HG03469 (cell line): Measurements from ENCODE around the gene HM13.
"Not testable (repeated sequence)": the region's sequence is repeated elsewhere in the genome, so short reads cannot be mapped to it uniquely, and the experiment has no call there.

Experiments used
- ATAC-seq: cut with Tn5 transposase; IDR thresholded peaks from one replicate; pipeline ENCODE4 v1.9.1; 2021; ENCODE audit warnings: mild to moderate bottlenecking, moderate library complexity, moderate number of reproducible peaks; ENCODE audit not compliant: unreplicated experiment

HM13 gene

GRCh38 chr20:31579941-31580651, 65.9 kb downstream of the HM13 start:
- ATAC-seq: not testable (repeated sequence)

GRCh38 chr20:31580706-31581105, 66.5 kb downstream of the HM13 start:
- ATAC-seq: no peak

GRCh38 chr20:31581391-31581790, 67.1 kb downstream of the HM13 start:
- no peak for ATAC-seq

- no peak for ATAC-seq
These were observed 73.5 kb downstream of the HM13 start for GRCh38 chr20:31587545-31588389.

- no peak for ATAC-seq
These were observed 76.5 kb downstream of the HM13 start for GRCh38 chr20:31590717-31591225.

- no peak for ATAC-seq
These were observed 79.2 kb downstream of the HM13 start for GRCh38 chr20:31593221-31594001.

GRCh38 chr20:31594002-31594557, 79.8 kb downstream of the HM13 start:
- ATAC-seq: no peak

GRCh38 chr20:31594558-31595379, 80.5 kb downstream of the HM13 start:
- ATAC-seq: no peak

GRCh38 chr20:31595380-31595653, 81.1 kb downstream of the HM13 start:
- no peak for ATAC-seq

- ATAC-seq: no peak
These were observed 81.6 kb downstream of the HM13 start for GRCh38 chr20:31595654-31596411.

GRCh38 chr20:31596412-31596715, 82.1 kb downstream of the HM13 start:
- ATAC-seq: not testable (repeated sequence)

GRCh38 chr20:31596831-31597480, 82.7 kb downstream of the HM13 start:
- ATAC-seq: no peak

- ATAC-seq: no peak
These were observed 83.2 kb downstream of the HM13 start for GRCh38 chr20:31597481-31597855.

GRCh38 chr20:31602431-31602778, 88.2 kb downstream of the HM13 start:
- ATAC-seq: no peak

GRCh38 chr20:31602779-31603441, 88.7 kb downstream of the HM13 start:
- peak; percentile 83 for ATAC-seq

GRCh38 chr20:31603822-31604566, 89.8 kb downstream of the HM13 start:
- no peak for ATAC-seq

GRCh38 chr20:31604567-31605030, 90.4 kb downstream of the HM13 start:
- no peak for ATAC-seq
